ENCODE results near the gene NFX1.
"Not testable (repeated sequence)": the region's sequence is repeated elsewhere in the genome, so short reads cannot be mapped to it uniquely, and the experiment has no call there.

The NFX1 gene

DNA sequence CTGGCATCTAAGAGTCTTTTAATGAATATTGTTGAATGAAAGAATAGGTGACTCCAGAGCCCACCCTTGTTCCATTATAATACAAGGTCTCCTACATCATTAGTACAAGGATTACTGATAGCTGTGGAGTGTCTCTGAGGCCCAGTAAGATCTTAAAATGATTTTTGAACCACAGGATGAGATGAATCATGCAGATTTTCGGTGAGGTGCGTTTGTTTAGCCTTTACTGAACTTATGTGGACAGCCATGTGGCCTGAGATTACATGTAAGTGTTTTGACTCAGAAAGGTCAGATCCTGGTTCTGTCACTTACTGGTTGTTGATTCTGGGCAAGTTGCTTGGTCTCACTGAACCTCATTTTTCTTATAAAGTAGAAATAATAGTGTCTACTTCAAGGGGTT is 21.6 kb downstream of the NFX1 start:
- no peak for DNase-seq (ENCODE audit: low read depth)

- DNase-seq (ENCODE audit: low read depth), result no peak
Observed at GRCh38 chr9:33315371-33315770, 25.1 kb downstream of the NFX1 start.

DNA sequence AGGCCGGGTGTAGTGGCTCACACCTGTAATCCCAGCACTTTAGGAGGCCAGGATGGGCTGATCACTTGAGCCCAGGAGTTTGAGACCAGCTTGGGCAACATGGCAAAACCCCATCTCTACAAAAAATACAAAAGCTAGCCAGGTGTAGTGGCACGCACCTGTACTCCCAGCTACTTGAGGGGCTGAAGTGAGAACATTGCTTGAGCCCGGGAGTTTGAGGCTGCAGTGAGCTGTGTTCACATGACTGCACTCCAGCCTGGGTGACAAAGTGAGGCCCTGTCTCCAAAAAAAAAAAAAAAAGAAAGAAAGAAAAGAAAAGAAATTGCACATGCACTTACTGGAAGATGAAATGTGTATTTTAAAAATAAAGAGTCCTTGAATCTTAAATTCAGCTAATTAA is 26.8 kb downstream of the NFX1 start:
- DNase-seq (ENCODE audit: low read depth), result not testable (repeated sequence)

- DNase-seq (ENCODE audit: low read depth), result no peak
Observed at GRCh38 chr9:33318225-33318624, 27.9 kb downstream of the NFX1 start.

DNA sequence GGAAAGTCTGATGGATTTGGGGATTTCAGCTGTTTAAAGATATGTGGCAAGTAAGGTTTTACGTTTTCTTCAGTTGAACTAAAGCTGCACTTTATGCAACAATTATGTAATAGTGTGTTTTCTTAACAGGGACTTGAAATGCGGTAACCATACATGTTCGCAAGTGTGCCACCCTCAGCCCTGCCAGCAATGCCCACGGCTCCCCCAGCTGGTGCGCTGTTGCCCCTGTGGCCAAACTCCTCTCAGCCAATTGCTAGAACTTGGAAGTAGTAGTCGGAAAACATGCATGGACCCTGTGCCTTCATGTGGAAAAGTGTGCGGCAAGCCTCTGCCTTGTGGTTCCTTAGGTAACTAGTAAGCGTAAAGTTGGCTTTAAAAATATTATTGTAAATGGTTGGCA is 28.5 kb downstream of the NFX1 start:
- DNase-seq (ENCODE audit: low read depth), result no peak

GRCh38 chr9:33320230-33320567 is 29.9 kb downstream of the NFX1 start:
- no peak for DNase-seq (ENCODE audit: low read depth)

GRCh38 chr9:33320568-33321261 is 30.4 kb downstream of the NFX1 start:
- peak; percentile 91 for DNase-seq (ENCODE audit: low read depth)

- no peak for DNase-seq (ENCODE audit: low read depth)
Observed at GRCh38 chr9:33329117-33329563, 38.8 kb downstream of the NFX1 start.

- DNase-seq (ENCODE audit: low read depth), result no peak
Observed at GRCh38 chr9:33329979-33330378, 39.7 kb downstream of the NFX1 start.

- DNase-seq (ENCODE audit: low read depth), result no peak
Observed at GRCh38 chr9:33331377-33331891, 41.1 kb downstream of the NFX1 start.

DNA sequence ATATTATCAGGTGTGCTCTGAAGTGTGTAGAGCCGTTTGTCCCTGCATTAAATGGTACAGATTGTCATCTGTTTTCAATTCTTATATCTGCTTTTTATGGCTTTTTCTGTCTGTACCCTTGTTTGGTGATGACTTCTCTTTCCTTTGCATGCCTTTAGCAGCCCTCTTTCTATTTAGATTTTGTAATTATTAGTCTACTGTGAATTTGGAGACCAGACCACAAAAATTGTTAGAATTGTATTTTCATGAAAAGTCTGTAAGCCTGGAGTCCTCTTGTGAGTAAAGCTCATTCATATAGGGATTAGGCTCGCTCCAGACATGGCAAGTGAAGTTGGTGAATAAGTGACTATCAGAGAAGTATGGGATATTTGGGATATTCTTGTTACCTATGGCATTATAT is 41.7 kb downstream of the NFX1 start:
- no peak for DNase-seq (ENCODE audit: low read depth)

- DNase-seq (ENCODE audit: low read depth), result not testable (repeated sequence)
Observed at GRCh38 chr9:33332956-33333355, 42.6 kb downstream of the NFX1 start.

DNA sequence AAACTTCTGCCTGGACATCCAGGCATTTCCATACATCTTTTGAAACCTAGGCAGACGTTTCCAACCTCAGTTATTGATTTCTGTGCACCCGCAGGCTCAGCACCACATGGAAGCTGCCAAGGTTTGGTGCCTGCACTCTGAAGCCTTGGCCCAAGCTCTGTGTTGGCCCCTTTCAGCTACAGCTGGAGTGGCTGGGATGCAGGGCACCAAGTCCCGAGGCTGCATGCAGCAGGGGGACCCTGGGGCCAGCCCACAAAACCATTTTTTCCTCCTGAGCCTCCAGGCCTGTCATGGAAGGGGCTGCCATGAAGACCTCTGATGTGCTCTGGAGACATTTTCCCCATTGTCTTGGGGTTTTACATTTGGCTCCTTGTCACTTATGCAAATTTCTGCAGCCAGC is 49.9 kb downstream of the NFX1 start:
- no peak for DNase-seq (ENCODE audit: low read depth)

GRCh38 chr9:33341182-33341581 is 50.9 kb downstream of the NFX1 start:
- no peak for DNase-seq (ENCODE audit: low read depth)

- no peak for DNase-seq (ENCODE audit: low read depth)
Observed at GRCh38 chr9:33344145-33344544, 53.8 kb downstream of the NFX1 start.

DNA sequence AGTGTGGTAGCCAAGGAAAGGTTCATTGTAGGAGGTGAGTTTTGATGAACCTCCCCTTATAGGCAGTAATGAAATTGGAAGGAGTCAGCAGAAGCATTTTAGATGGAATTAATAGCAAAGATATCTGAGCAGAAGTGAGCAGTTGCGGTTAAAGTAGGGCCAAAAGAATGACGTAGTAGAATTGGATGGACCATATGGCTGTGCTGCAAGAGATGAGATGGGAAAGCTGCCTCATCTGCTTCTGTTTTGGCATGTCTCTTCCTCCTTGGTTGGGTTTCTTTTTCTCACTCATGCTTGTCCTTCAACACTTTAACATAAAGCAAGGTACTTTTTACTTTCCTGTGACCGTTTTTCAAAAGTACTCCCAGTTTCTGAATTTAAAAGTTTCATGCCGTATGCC is 56.2 kb downstream of the NFX1 start:
- no peak for DNase-seq (ENCODE audit: low read depth)

GRCh38 chr9:33348998-33349397 is 58.7 kb downstream of the NFX1 start:
- DNase-seq (ENCODE audit: low read depth), result no peak

- no peak for DNase-seq (ENCODE audit: low read depth)
Observed at GRCh38 chr9:33349743-33350142, 59.4 kb downstream of the NFX1 start.

GRCh38 chr9:33350310-33350709 is 60.0 kb downstream of the NFX1 start:
- DNase-seq (ENCODE audit: low read depth), result peak; percentile 64

GRCh38 chr9:33351547-33351946 is 61.2 kb downstream of the NFX1 start:
- DNase-seq (ENCODE audit: low read depth), result no peak

DNA sequence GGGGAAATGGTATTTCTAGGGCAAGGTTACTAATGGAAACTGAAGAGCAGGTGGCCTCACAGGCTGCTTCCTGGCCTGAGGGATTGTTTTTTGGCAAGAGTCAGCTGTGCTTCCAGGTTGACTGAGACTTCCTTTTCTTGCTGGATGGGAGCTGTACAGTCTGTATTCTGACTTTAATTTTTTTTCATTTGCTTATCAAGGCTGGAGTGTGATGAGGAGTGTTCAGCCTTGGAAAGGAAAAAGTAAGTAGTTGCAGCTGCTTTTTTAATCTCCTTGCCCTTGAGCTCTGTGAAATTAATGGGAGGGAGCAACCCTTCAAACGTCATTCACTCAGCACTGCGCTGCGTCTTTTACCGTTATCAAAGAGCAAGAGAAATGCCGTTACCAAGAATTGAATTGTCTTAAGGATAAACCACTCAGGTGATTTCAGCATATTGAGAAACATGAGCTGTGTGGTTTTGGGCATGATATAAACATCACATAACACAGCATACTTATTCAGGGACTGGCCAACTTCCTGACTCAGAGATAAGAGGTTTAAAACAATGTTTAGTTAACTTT is 64.4 kb downstream of the NFX1 start:
- peak; percentile 56 for DNase-seq (ENCODE audit: low read depth)

DNA sequence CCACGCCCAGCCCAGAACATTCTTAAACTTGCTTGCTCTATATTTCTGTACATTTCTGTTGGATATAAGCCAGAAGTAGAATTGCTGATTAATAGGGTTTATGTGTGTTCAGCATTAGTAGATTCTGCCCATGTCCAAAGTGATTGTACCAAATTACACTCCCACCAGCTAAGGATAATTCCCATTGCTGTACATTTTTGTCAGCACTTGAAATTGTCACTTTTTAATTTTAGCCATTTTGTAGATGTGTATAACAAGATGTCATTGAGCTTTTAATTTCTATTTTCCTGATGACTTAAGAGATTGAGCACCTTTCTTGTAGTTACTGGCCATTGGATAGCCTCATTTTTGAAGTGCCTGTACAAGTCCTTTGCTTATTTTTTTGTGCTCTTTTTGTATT is 65.6 kb downstream of the NFX1 start:
- DNase-seq (ENCODE audit: low read depth), result no peak

- DNase-seq (ENCODE audit: low read depth), result not testable (repeated sequence)
Observed at GRCh38 chr9:33358641-33359040, 68.3 kb downstream of the NFX1 start.

DNA sequence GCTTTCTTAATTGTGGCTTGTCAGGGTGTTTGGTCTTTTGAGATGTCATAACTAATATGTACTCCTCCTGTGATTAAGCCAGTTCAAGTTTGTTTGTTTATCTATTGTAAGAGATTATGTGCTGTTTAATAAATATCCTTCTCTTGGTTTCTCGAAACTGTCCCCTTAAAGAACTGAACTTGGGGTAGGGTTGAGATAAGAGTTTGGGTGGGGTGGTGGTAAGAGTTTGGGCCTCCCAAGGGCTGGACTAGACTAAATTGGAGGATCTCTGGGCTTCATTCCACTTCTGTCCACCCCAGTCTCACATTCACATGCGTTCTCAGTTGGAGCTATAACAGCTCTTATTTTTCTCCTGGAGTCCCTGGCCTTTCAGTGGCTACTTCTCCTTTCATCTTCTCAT is 73.8 kb downstream of the NFX1 start:
- no peak for DNase-seq (ENCODE audit: low read depth)
